Measurements from ENCODE around the gene LRRC8E. TPM values are rescaled to one million over a fixed set of nuclear protein-coding genes. Genes with fewer than 3 reads are reported as not detected.

The LRRC8E gene
- total and polyA plus RNA-seq, 2 of the 8 experiments (the other 6 are each of a cell fraction or from before 2014, with no cell fraction given) = 2.7 to 2.9 TPM

GRCh38 chr19:7849631-7849999, 38.7 kb upstream of the LRRC8E start:
- TF ChIP-seq TCF12 (IDR thresholded peaks at IDR 0.05; ENCODE audit: low read depth, low read length) = no peak
- no peak for TF ChIP-seq CTCF (IDR thresholded peaks at IDR 0.05; ENCODE audit: control extremely low read depth in 1 of 3, insufficient read depth in 1 of 3, low read depth in 1 of 3, low read length in 3 of 3)
- no peak for TF ChIP-seq ATF2 (IDR thresholded peaks at IDR 0.05; ENCODE audit: low read length)
- TF ChIP-seq FOSL1 (IDR thresholded peaks at IDR 0.05; ENCODE audit: insufficient read depth, low read depth, low read length) = no peak
- TF ChIP-seq CTBP2 (IDR thresholded peaks at IDR 0.05; ENCODE audit: borderline replicate concordance, insufficient read depth, insufficient read length, low read length) = no peak
- no peak for TF ChIP-seq EZH2 (IDR thresholded peaks at IDR 0.05; ENCODE audit: low read depth, low read length, severe bottlenecking)
- no peak overlapping the region for H3K27ac ChIP-seq (ENCODE audit: low read depth, low read length)
- no peaks in the 10 kb centered on the region for H3K9me3 ChIP-seq (ENCODE audit: insufficient read depth in 2 of 2, low read depth in 1 of 2, low read length in 1 of 2)
- H3K4me3 ChIP-seq (ENCODE audit: extremely low read depth in 1 of 4, insufficient read depth in 2 of 4, low read depth in 3 of 4, low read length in 4 of 4) = no peak overlapping the region
- H2AFZ ChIP-seq (ENCODE audit: low read length) = no peak overlapping the region
- H2BK12ac ChIP-seq (ENCODE audit: low read depth, low read length) = no peak overlapping the region
- H4K20me1 ChIP-seq (replicated peaks in 1 of 2; ENCODE audit: control insufficient read depth in 1 of 2, insufficient read depth in 2 of 2, low read length in 2 of 2) = peaks cover 0 to 5% of the 10 kb centered on the region in 2 experiments
- no peak overlapping the region for H2BK15ac ChIP-seq (ENCODE audit: low read length)
- no peaks in the 10 kb centered on the region for H3K36me3 ChIP-seq (ENCODE audit: control insufficient read depth in 2 of 4, insufficient read depth in 4 of 4, low read length in 3 of 4)
- H2BK5ac ChIP-seq (ENCODE audit: low read depth, low read length) = no peak overlapping the region
- no peak overlapping the region for H4K91ac ChIP-seq (replicated peaks; ENCODE audit: insufficient read length, low read length)
- H2AK5ac ChIP-seq (ENCODE audit: low read depth, low read length) = no peak overlapping the region
- H3K4me2 ChIP-seq (ENCODE audit: insufficient read depth in 1 of 2, low read depth in 2 of 2, low read length in 2 of 2) = no peak overlapping the region
- no peak overlapping the region for H3K23ac ChIP-seq (ENCODE audit: insufficient read length)
- H2BK120ac ChIP-seq (replicated peaks; ENCODE audit: low read depth, low read length) = no peak overlapping the region
- peaks cover 0 to 2% (median 0%) of the 10 kb centered on the region in 4 experiments; a peak in 1 of 7 replicates for H3K27me3 ChIP-seq (replicated peaks in 1 of 4; ENCODE audit: control insufficient read depth in 3 of 4, extremely low read depth in 1 of 4, insufficient read depth in 3 of 4, low read length in 3 of 4)
- CTCF ChIA-PET (ENCODE audit: partially characterized antibody) = interaction anchor here (0.6 to 6.1 kb wide), 3 partner anchors 12 to 33 kb away, joined by 3 to 37 read pairs (median 9); no protein-coding TSS in a partner anchor
- WGBS, 2 experiments (ENCODE audit: extremely low coverage in 1 of 2, insufficient coverage in 1 of 2, insufficient read length in 1 of 2, insufficient replicate concordance in 2 of 2, low coverage in 1 of 2, low lambda C conversion rate in 2 of 2, missing lambda C conversion rate in 1 of 2) = 89% methylated on average over 6 of the region's 9 CpGs; no CpG with 5 or more reads in 1 of the 2 experiments
- H3K23me2 ChIP-seq (ENCODE audit: low read depth, low read length) = 0 out of 2 replicates have a peak, but pooled peaks cover 2% of the 10 kb centered on the region
- no peak overlapping the region for H3K18ac ChIP-seq (ENCODE audit: extremely low read depth, low read length)
- FAIRE-seq (no peak), DNase-seq (ENCODE audit: low read depth in 1 of 2, low spot score in 2 of 2) (no peak)
- H3K14ac ChIP-seq (ENCODE audit: insufficient read length) = no peak overlapping the region
- peaks cover 0 to 7% (median 3%) of the 10 kb centered on the region in 4 experiments; a peak in 5 of 7 replicates for H3K4me1 ChIP-seq (replicated peaks in 1 of 4; ENCODE audit: control insufficient read depth in 3 of 4, insufficient read depth in 4 of 4, low read length in 3 of 4)
- no peak overlapping the region for H4K8ac ChIP-seq (ENCODE audit: extremely low read depth, insufficient read depth, low read length)
- no peak overlapping the region for H3K9ac ChIP-seq (replicated peaks in 1 of 4; ENCODE audit: extremely low read depth in 1 of 4, low read depth in 3 of 4, low read length in 3 of 4)
- no peaks in the 10 kb centered on the region for H3K79me1 ChIP-seq (ENCODE audit: low read depth, low read length)
- H3K79me2 ChIP-seq (ENCODE audit: control insufficient read depth in 1 of 2, insufficient read depth in 2 of 2, low read length in 2 of 2) = no peaks in the 10 kb centered on the region
- H3K56ac ChIP-seq (replicated peaks; ENCODE audit: insufficient read length, low read depth, low read length) = no peak overlapping the region
- no peak overlapping the region for H4K5ac ChIP-seq (ENCODE audit: insufficient read length, low read depth, low read length)
- H3K4ac ChIP-seq (replicated peaks; ENCODE audit: insufficient read length, low read depth, low read length) = no peak overlapping the region
- POLR2A ChIA-PET (ENCODE audit: partially characterized antibody) = no interaction called here
- no peak overlapping the region for H2BK20ac ChIP-seq (ENCODE audit: low read length)

Measured in H1 (cell line).